ENCODE measurements around the gene KCTD15.

KCTD15 gene

DNA sequence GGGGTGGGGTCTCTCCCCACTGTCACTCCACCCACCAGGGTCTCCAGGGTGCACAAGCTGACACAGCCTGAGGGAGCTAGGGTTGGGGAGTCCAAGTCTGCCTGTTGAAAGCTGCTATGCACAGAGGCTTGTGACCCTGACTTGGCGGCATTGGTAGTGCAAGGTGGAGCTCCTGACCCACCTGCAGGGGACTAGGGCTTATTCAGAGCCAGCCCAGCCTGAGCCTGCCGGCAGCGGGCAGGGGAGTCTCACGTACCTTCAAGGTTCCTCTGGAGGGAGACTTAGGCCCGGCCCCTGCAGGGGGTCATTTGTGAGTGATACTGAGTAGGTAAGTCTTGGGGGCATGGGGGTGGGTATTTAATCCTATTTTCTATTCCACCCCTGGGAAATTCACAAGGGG is 4.7 kb downstream of the KCTD15 start:
- Histone ChIP-seq H3K9ac (ENCODE audit: low read length) (no peak overlapping the region), H3K9me2 (ENCODE audit: low read depth, low read length) (no peaks in the 10 kb centered on the region), H3K79me2 (ENCODE audit: insufficient read depth, low read length) (no peaks in the 10 kb centered on the region), H2AFZ (ENCODE audit: low read length) (no peak overlapping the region), H3K27ac (ENCODE audit: low read depth, low read length, poor library complexity, severe bottlenecking) (no peak overlapping the region), H3K36me3 (ENCODE audit: insufficient read depth, low read length) (no peaks in the 10 kb centered on the region), H3K4me2 (ENCODE audit: low read length) (no peak overlapping the region), H3K4me3 (ENCODE audit: low read depth, low read length, poor library complexity, severe bottlenecking) (no peak overlapping the region), H4K20me1 (ENCODE audit: insufficient read depth, low read length) (no peaks in the 10 kb centered on the region), H3K27me3 (ENCODE audit: insufficient read depth, low read length) (no peaks in the 10 kb centered on the region), H3F3A (ENCODE audit: insufficient read depth, low read length) (no peaks in the 10 kb centered on the region), H3K9me3 (ENCODE audit: low read length) (no peaks in the 10 kb centered on the region), H3K4me1 (ENCODE audit: insufficient read depth, low read length, severe bottlenecking) (no peaks in the 10 kb centered on the region)
- TF ChIP-seq, protein P1, sequence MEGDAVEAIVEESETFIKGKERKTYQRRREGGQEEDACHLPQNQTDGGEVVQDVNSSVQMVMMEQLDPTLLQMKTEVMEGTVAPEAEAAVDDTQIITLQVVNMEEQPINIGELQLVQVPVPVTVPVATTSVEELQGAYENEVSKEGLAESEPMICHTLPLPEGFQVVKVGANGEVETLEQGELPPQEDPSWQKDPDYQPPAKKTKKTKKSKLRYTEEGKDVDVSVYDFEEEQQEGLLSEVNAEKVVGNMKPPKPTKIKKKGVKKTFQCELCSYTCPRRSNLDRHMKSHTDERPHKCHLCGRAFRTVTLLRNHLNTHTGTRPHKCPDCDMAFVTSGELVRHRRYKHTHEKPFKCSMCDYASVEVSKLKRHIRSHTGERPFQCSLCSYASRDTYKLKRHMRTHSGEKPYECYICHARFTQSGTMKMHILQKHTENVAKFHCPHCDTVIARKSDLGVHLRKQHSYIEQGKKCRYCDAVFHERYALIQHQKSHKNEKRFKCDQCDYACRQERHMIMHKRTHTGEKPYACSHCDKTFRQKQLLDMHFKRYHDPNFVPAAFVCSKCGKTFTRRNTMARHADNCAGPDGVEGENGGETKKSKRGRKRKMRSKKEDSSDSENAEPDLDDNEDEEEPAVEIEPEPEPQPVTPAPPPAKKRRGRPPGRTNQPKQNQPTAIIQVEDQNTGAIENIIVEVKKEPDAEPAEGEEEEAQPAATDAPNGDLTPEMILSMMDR (IDR thresholded peaks at IDR 0.05; ENCODE audit: low read length): no peak
- no peak for TF ChIP-seq EZH2 (IDR thresholded peaks at IDR 0.05; ENCODE audit: borderline replicate concordance, low read length)

DNA sequence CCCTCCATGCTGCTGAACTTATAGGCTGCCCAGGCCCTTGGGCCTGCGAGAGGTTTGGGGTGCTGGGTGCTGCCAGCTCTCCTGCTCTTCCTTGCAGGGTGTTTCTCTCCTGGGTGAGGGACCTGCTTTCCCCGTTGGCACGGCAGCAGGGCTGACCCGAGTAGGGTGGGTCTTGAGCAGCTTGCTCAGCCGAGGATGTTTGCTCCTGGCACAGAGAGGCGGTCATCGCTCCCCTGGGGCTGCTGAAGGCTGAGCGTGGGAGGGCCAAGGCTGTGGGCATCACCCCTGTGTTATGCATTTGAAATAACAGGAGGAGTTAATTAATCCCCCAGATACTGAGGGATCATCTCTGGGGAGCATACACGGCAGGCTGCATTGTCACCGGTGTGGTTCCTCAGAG is 5.3 kb downstream of the KCTD15 start:
- Histone ChIP-seq H3K36me3 (ENCODE audit: insufficient read depth, low read length) (no peaks in the 10 kb centered on the region), H3K4me3 (ENCODE audit: low read depth, low read length, poor library complexity, severe bottlenecking) (no peak overlapping the region), H3K4me2 (ENCODE audit: low read length) (no peak overlapping the region), H3F3A (ENCODE audit: insufficient read depth, low read length) (no peaks in the 10 kb centered on the region), H3K27ac (ENCODE audit: low read depth, low read length, poor library complexity, severe bottlenecking) (no peak overlapping the region), H2AFZ (ENCODE audit: low read length) (no peak overlapping the region), H3K9me2 (ENCODE audit: low read depth, low read length) (no peaks in the 10 kb centered on the region), H4K20me1 (ENCODE audit: insufficient read depth, low read length) (no peaks in the 10 kb centered on the region), H3K79me2 (ENCODE audit: insufficient read depth, low read length) (no peaks in the 10 kb centered on the region), H3K4me1 (ENCODE audit: insufficient read depth, low read length, severe bottlenecking) (no peaks in the 10 kb centered on the region), H3K9me3 (ENCODE audit: low read length) (no peaks in the 10 kb centered on the region), H3K9ac (ENCODE audit: low read length) (no peak overlapping the region), H3K27me3 (ENCODE audit: insufficient read depth, low read length) (no peaks in the 10 kb centered on the region)
- TF ChIP-seq EZH2 (IDR thresholded peaks at IDR 0.05; ENCODE audit: borderline replicate concordance, low read length): no peak
- TF ChIP-seq, protein P1 (IDR thresholded peaks at IDR 0.05; ENCODE audit: low read length): no peak

DNA sequence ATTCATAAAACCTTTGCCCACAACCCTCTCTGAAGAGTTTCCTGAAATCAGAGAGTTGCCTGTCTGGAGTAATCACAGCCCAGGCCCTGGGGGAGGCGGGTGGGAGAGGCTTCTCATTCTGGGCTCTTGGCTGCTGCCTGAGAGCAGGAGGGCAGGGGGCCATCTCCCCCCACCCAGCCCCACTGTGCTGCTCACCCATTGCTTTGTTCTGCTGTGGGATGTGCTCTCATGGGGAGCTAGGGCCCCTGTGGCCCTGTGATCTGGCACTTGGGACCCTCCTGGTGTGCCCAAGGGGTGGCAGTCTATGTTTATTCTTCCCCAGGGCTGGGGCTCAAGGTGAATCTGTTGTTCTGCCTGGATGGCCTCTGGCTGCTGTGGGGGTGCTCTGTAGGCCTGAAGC is 6.1 kb downstream of the KCTD15 start:
- H3K9me2 ChIP-seq (ENCODE audit: low read depth, low read length): no peaks in the 10 kb centered on the region
- no peak overlapping the region for H2AFZ ChIP-seq (ENCODE audit: low read length)
- TF ChIP-seq, protein P1 (IDR thresholded peaks at IDR 0.05; ENCODE audit: low read length): no peak
- TF ChIP-seq EZH2 (IDR thresholded peaks at IDR 0.05; ENCODE audit: borderline replicate concordance, low read length): no peak
- H3K4me3 ChIP-seq (ENCODE audit: low read depth, low read length, poor library complexity, severe bottlenecking): no peak overlapping the region
- no peak overlapping the region for H3K9ac ChIP-seq (ENCODE audit: low read length)
- H3K27ac ChIP-seq (ENCODE audit: low read depth, low read length, poor library complexity, severe bottlenecking): no peak overlapping the region
- H3F3A ChIP-seq (ENCODE audit: insufficient read depth, low read length): no peaks in the 10 kb centered on the region
- no peak overlapping the region for H3K4me2 ChIP-seq (ENCODE audit: low read length)
- no peaks in the 10 kb centered on the region for H3K79me2 ChIP-seq (ENCODE audit: insufficient read depth, low read length)
- H4K20me1 ChIP-seq (ENCODE audit: insufficient read depth, low read length): no peaks in the 10 kb centered on the region
- no peaks in the 10 kb centered on the region for H3K36me3 ChIP-seq (ENCODE audit: insufficient read depth, low read length)
- H3K27me3 ChIP-seq (ENCODE audit: insufficient read depth, low read length): no peaks in the 10 kb centered on the region
- H3K4me1 ChIP-seq (ENCODE audit: insufficient read depth, low read length, severe bottlenecking): no peaks in the 10 kb centered on the region
- H3K9me3 ChIP-seq (ENCODE audit: low read length): no peaks in the 10 kb centered on the region
